HCT116 (cell line): ENCODE data around the gene LINS1. TPM values are rescaled to one million over a fixed set of nuclear protein-coding genes. Genes with fewer than 3 reads are reported as not detected.

ENCODE experiments used
- ATAC-seq: fragments of 200-7000 bp; cut with Tn5 transposase; 2 replicates; pipeline ENCODE4 v1.9.1; 2020; ENCODE audit warnings: mild to moderate bottlenecking, moderate library complexity
- BruUV-seq: library from RNA; stranded (reverse); fragments of 400-500 nt; replicated peaks from 2 replicates; lab custom pipeline; 2021; lab: Mats Ljungman, UMichigan
- CTCF ChIA-PET: fragments of 300-600 bp; sonication (Branson Sonifier 250); formaldehyde crosslinking; loops from one replicate; lab custom pipeline; 2021; ENCODE audit warnings: antibody characterized with exemption; lab: Charles Lee
- POLR2A ChIA-PET: fragments of 300-600, 350-600 bp; sonication (Branson Sonifier 250); formaldehyde crosslinking; loops from one replicate; lab custom pipeline; 2021; ENCODE audit warnings: antibody characterized with exemption; lab: Charles Lee
- RAD21 ChIA-PET, 2 experiments: fragments of 300-600 bp; sonication (Branson Sonifier 250); formaldehyde crosslinking; loops; one replicate each; lab custom pipeline; 2023; ENCODE audit warnings: low total read pairs in 2 of 2; ENCODE audit not compliant: uncharacterized antibody in 2 of 2, unreplicated experiment in 2 of 2, low non-redundant PET in 1 of 2; lab: Charles Lee
- DNase-seq: peaks from one replicate; pipeline ENCODE4 v3.0.0-alpha.2; 2010; ENCODE audit warnings: low read depth, low spot score
- H2AFZ ChIP-seq: fragments of 200-600 bp; shearing (Covaris generic), sonication (generic); 2 replicates; pipeline ENCODE4 v1.6.1; 2017; ENCODE audit warnings: low read depth, mixed run types, mixed read lengths, antibody characterized with exemption, low read length; ENCODE audit not compliant: poor library complexity, severe bottlenecking
- H3K27ac ChIP-seq: 2 replicates; pipeline ENCODE4 v1.5.1; 2012; ENCODE audit warnings: low read depth, low read length
- H3K27me3 ChIP-seq: fragments of 200-600 bp; sonication (generic); 2 replicates; pipeline ENCODE4 v1.6.1; 2016; ENCODE audit warnings: mixed run types, low read length, mixed read lengths; ENCODE audit not compliant: insufficient read depth
- H3K36me3 ChIP-seq, 2 experiments: fragments of 200-500 bp in 1 of 2; fragments of 200-600 bp in 1 of 2; sonication (Bioruptor generic) in 1 of 2; sonication (generic) in 1 of 2; 2 replicates each; pipeline versions ENCODE4 v1.5.1 to v1.6.1; 2014 to 2016; ENCODE audit warnings: low read length in 2 of 2, inconsistent platforms in 1 of 2, mixed read lengths in 1 of 2, mixed run types in 1 of 2; ENCODE audit not compliant: insufficient read depth in 2 of 2, control insufficient read depth in 1 of 2
- H3K4me1 ChIP-seq, 2 experiments: fragments of 200-600 bp in 1 of 2; sonication (generic) in 1 of 2; 2 replicates each; pipeline versions ENCODE4 v1.5.1 to v1.6.1; 2012 to 2017; ENCODE audit warnings: low read length in 2 of 2, inconsistent platforms in 1 of 2, mild to moderate bottlenecking in 1 of 2, mixed read lengths in 1 of 2, mixed run types in 1 of 2, moderate library complexity in 1 of 2; ENCODE audit not compliant: insufficient read depth in 2 of 2, control insufficient read depth in 1 of 2
- H3K4me2 ChIP-seq: fragments of 200-600 bp; sonication (generic); 2 replicates; pipeline ENCODE4 v1.6.1; 2017; ENCODE audit warnings: mixed run types, low read length, mixed read lengths
- H3K4me3 ChIP-seq, 2 experiments: fragments of 200-600 bp in 1 of 2; sonication (generic) in 1 of 2; replicated peaks in 1 of 2; 2 replicates each; pipeline ENCODE4 v1.5.1; 2011 to 2016; ENCODE audit warnings: low read length in 2 of 2, control low read depth in 1 of 2, low read depth in 1 of 2, mild to moderate bottlenecking in 1 of 2, mixed read lengths in 1 of 2, mixed run types in 1 of 2
- H3K79me2 ChIP-seq: fragments of 200-600 bp; sonication (generic); 2 replicates; pipeline ENCODE4 v1.6.1; 2017; ENCODE audit warnings: mild to moderate bottlenecking, mixed run types, low read length, moderate library complexity, mixed read lengths; ENCODE audit not compliant: insufficient read depth
- H3K9ac ChIP-seq: fragments of 200-600 bp; sonication (generic); 2 replicates; pipeline ENCODE4 v1.6.1; 2016; ENCODE audit warnings: low read length, mixed read lengths
- H3K9me2 ChIP-seq: fragments of 200-600 bp; sonication (generic), shearing (Covaris generic); 2 replicates; pipeline ENCODE4 v1.6.1; 2017; ENCODE audit warnings: mixed run types, mild to moderate bottlenecking, moderate library complexity; ENCODE audit not compliant: insufficient read depth
- H3K9me3 ChIP-seq, 2 experiments: fragments of 200-500 bp in 1 of 2; fragments of 200-600 bp in 1 of 2; sonication (Bioruptor generic) in 1 of 2; sonication (generic) in 1 of 2; 2 replicates each; pipeline ENCODE4 v1.6.1; 2014 to 2017; ENCODE audit warnings: low read length in 2 of 2, mixed read lengths in 2 of 2, inconsistent platforms in 1 of 2, low read depth in 1 of 2, mild to moderate bottlenecking in 1 of 2, mixed run types in 1 of 2, moderate library complexity in 1 of 2; ENCODE audit not compliant: control insufficient read depth in 1 of 2, insufficient read depth in 1 of 2
- H4K20me1 ChIP-seq: fragments of 200-600 bp; sonication (generic), shearing (Covaris generic); 2 replicates; pipeline ENCODE4 v1.6.1; 2017; ENCODE audit warnings: mixed run types, mild to moderate bottlenecking, moderate library complexity; ENCODE audit not compliant: insufficient read depth
- CTCF ChIP-seq, 3 experiments: fragments of 200-600 bp in 1 of 3; sonication (generic) in 1 of 3; IDR thresholded peaks in 2 of 3; conservative IDR thresholded peaks in 1 of 3; 2 replicates each; pipeline ENCODE4 v1.5.1; 2012 to 2017; ENCODE audit warnings: low read depth in 2 of 3, low read length in 2 of 3, antibody characterized with exemption in 1 of 3, borderline replicate concordance in 1 of 3, control low read depth in 1 of 3, mild to moderate bottlenecking in 1 of 3, mixed read lengths in 1 of 3, mixed run types in 1 of 3, moderate library complexity in 1 of 3; ENCODE audit not compliant: insufficient read depth in 1 of 3
- EZH2 ChIP-seq: fragments of 200-600 bp; sonication (generic); IDR thresholded peaks from 2 replicates; pipeline ENCODE4 v1.6.1; 2017; ENCODE audit warnings: antibody characterized with exemption, mixed run types
- JUND ChIP-seq: IDR thresholded peaks from 2 replicates; pipeline ENCODE4 v1.6.1; 2012
- RAD21 ChIP-seq: IDR thresholded peaks from 2 replicates; pipeline ENCODE4 v1.6.1; 2012; ENCODE audit warnings: low read depth, mild to moderate bottlenecking
- YY1 ChIP-seq: IDR thresholded peaks from 2 replicates; pipeline ENCODE4 v1.6.1; 2011; ENCODE audit warnings: low read length, low read depth, moderate library complexity, mild to moderate bottlenecking; ENCODE audit not compliant: insufficient replicate concordance; ENCODE audit errors: extremely low read depth
- ZFX ChIP-seq: fragments of 450-650 bp; IDR thresholded peaks from 2 replicates; pipeline ENCODE4 v1.6.1; 2017
- intact Hi-C: fragments of 100-400 bp; cut with micrococcal nuclease; formaldehyde crosslinking; loops from 2 replicates; pipeline ENCODE4 v1.10.0; 2022
- total RNA-seq: library from RNA; stranded (reverse); gene quantifications from one replicate; pipeline ENCODE4 v1.2.1, GENCODE V29; 2021; ENCODE audit not compliant: unreplicated experiment

Gene LINS1
- total RNA-seq, 1 experiment from 2014 or later, result 14.7 TPM

GRCh38 chr15:100537331-100537730 is 64.7 kb downstream of the LINS1 start (continued):
- no peak for TF ChIP-seq YY1
- no peak for TF ChIP-seq EZH2
- TF ChIP-seq RAD21, result no peak
- TF ChIP-seq CTCF (IDR thresholded peaks at IDR 0.05 in 2 of 3, conservative IDR thresholded peaks at IDR 0.05 in 1 of 3; ENCODE audit: borderline replicate concordance in 1 of 3, insufficient read depth in 1 of 3, low read depth in 2 of 3, low read length in 2 of 3), result no peak
- no peak for TF ChIP-seq ZFX

- POLR2A ChIA-PET, result no interaction called here
- no TSS peak for BruUV-seq
These were observed 65.3 kb downstream of the LINS1 start for GRCh38 chr15:100536733-100537132.

More at GRCh38 chr15:100536733-100537132, 65.3 kb downstream of the LINS1 start:
- no peaks in the 10 kb centered on the region for H4K20me1 ChIP-seq
- no peaks in the 10 kb centered on the region for H3K9me2 ChIP-seq
- no peaks in the 10 kb centered on the region for H3K79me2 ChIP-seq
- H3K27me3 ChIP-seq, result peaks cover 35% of the 10 kb centered on the region
- no peak for DNase-seq
- ATAC-seq, result no peak
- H3K9ac ChIP-seq, result no peak overlapping the region
- no peak overlapping the region for H3K4me3 ChIP-seq
- TF ChIP-seq CTCF (IDR thresholded peaks at IDR 0.05 in 2 of 3, conservative IDR thresholded peaks at IDR 0.05 in 1 of 3; ENCODE audit: borderline replicate concordance in 1 of 3, insufficient read depth in 1 of 3, low read depth in 2 of 3, low read length in 2 of 3) (no peak), JUND (no peak)
- intact Hi-C loops, result no loop called here
- no peaks in the 10 kb centered on the region for H3K9me3 ChIP-seq
- CTCF ChIA-PET, result no interaction called here
- H3K4me2 ChIP-seq, result no peak overlapping the region
- H3K4me1 ChIP-seq, result no peaks in the 10 kb centered on the region
- H2AFZ ChIP-seq, result no peak overlapping the region
- H3K27ac ChIP-seq, result no peak overlapping the region
- H3K36me3 ChIP-seq, result no peaks in the 10 kb centered on the region
- RAD21 ChIA-PET, result no interaction called here
